ENCODE data around the gene WNT2. TPM values are rescaled to one million over a fixed set of nuclear protein-coding genes. Genes with fewer than 3 reads are reported as not detected.

WNT2 gene
- total RNA-seq, 1 donor from 2014 or later, result not detected

Other genes with a start within 250 kb of the WNT2 start
- not detected in 2 replicates for gene ASZ1, start 104.4 kb upstream of the WNT2 start, total RNA-seq
- not detected in 2 replicates for gene CFTR, start 157.0 kb upstream of the WNT2 start, total RNA-seq

Data from T-helper 1 cell treated with Interleukin-12 subunit alpha and Interleukin-12 subunit beta and Interleukin-4 antibody, amounts not matched to agents 30 ng/mL and 1 ng/mL, for 36 hours (primary cell).